Effector CD8-positive, alpha-beta T cell (primary cell): Measurements from ENCODE around the gene ARHGEF4.
"Not testable (repeated sequence)": the region's sequence is repeated elsewhere in the genome, so short reads cannot be mapped to it uniquely, and the experiment has no call there.

ENCODE experiments used
- DNase-seq: peaks from one replicate; lab custom pipeline; 2025; lab: John Stamatoyannopoulos, UW

ARHGEF4 gene

DNA sequence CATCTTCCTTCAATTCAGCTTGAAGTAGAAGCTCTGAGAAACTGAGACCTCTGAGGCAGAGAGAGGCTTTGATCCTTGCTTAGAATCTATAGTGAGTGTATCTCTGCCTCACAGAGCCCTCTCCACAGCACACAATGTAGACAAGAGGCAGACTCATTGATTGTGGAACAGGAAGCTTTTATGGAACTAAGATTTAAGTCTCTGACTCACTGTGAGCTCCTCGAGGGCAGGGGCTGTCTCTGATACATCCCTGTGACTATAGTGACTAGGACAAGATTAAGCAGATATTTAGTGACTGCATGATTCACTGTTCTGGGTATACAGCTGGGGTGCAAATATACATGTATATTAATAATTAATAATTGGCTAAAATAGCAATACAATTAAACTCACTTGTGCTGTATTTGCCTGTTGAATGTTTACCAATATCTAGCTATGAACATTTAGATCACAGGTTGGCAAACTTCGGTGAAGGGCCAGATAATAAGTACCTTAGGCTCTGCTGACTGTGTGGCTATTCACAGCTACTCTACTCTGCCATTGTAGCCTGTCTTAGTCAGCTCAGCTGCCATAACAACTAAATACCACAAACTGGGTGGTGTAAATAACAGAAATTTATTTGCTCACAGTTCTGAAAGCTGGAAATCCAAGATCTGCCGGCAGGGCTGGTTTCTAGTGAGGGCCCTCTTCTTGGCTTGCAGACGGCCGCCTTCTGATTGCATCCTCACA lies 54.4 kb downstream of the ARHGEF4 start:
- no peak for DNase-seq

DNA sequence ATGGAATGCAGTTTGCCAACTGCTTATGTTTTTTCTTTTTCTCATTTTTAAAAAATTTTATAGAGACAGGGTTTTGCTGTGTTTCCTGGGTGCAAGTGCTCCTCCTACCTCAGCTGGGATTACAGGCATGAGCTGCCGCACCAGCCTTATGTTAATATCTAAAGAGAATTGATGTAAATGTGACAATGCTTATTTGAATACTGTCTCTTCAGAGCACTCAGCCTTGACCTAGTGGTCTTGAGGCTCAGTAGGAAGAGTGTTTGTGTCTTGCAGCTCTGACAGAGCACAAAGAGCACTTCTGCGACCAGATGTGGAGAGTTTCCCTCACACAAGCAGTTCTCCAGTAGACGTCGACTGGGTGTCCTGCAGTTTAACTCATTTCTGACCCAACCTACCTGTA lies 55.3 kb downstream of the ARHGEF4 start:
- no peak for DNase-seq

DNA sequence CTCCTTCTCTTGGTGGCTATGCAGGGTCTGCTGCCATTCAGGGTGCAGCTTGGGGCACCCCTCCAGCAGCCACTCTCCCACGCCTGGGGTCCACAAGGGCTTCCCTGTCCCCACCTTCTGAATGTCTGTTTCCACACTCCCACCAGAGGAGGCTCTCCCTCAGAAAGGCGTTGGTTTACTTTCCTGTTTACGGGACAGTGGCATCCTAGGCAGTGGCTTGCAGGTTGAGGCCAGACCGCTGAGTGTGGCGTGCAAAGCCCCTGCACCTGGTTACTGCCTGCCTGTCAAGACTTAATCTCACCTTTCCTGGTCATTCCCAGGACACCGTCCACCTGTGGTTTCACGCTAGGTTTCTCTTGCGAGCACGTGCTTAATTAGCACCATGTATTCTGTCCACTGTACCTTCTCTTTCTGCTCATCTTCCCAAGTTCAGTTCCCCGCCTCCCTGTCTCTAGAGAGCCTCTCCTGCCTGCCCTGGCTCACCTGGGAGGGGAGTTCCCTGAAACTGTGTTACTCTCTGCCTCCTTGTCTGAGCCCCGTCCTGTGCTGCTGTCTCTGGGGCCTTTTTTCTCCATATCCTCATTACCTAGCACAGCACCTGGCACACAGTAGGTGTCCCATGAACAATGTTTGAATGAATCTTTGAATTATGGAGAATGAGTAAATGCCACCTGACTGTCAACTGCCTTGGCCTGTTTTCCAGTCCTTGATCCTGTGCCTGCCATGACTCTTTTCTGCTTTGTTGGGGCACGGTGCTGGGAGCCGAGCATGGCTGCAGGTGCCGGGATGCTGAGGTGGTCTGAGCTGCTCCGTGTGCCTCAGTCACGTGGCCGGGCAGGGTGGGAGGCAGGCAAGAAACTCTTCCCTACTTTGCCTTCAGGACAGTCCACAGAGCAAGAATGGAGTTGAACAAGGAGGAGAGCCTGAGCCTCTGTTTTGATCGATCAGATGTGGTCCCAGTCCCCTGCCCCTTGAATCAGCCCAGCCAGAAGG lies 56.4 kb downstream of the ARHGEF4 start:
- no peak for DNase-seq

DNA sequence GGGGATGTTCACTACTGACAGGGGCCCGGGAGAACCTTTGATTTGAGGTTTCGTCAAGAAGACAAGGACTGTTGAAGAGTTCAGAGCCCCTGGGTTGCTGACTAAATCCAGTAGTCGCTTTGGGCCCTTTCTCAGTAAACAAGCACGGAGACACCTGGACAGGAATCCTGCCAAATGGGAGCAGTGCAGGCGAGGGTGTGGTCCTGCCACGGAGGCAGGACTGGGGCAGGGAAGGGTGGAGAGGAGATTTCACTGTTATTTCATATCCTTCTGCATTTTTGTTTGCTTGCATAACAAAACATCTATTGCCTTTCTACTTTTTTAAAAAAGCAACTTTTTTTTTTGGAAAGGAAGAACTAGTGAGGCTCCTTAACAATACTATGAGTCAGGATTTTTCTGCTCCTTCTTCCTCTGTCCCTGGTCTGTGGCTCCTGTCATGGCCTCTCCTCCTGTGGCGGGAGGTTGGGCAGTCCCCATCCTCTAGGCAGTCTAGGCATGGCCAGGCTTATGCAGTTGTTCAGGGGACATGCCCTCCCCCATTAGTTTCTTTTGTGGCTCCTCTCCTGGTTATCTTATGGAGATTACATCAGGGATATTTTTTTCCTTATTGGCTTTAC lies 57.7 kb downstream of the ARHGEF4 start:
- no peak for DNase-seq

DNA sequence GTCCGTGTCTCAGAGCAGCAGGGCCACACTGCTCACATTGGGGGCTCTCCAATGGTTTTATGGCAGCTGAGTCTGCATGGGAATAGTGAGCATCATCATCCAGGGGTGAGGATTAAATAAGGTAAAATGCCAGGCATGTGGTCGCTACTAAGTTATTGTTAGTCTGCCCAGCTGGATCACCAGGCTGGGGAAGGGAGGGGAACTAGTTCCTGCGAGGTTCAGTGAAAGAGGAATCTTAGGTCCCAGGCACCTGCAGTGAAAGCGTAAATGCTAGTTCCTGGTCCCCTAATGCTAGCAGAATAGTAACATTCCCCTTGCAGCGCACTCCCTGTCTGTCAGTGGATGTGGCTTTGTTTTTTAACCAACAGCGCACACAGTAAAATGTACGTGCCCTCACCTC lies 60.1 kb downstream of the ARHGEF4 start:
- DNase-seq: no peak

DNA sequence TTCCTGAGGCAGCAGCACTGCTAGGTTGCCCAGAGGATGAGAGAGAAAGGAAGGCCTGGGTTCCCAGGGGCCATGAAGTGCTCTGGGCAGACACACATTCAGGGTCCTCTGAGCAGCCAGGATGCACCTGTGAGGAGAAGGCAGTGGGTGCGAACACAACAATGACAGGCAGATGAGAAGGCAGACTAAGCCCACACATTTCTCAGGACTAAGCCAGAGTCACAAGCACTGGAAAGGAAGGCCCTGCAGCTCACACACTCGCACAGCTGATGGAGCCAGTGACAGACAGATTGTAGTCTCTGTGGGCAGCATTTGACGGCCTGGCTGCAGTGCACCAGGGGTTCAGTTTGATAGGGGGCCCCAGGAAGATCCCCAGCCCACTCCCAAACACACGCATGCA lies 61.8 kb downstream of the ARHGEF4 start:
- DNase-seq: no peak

DNA sequence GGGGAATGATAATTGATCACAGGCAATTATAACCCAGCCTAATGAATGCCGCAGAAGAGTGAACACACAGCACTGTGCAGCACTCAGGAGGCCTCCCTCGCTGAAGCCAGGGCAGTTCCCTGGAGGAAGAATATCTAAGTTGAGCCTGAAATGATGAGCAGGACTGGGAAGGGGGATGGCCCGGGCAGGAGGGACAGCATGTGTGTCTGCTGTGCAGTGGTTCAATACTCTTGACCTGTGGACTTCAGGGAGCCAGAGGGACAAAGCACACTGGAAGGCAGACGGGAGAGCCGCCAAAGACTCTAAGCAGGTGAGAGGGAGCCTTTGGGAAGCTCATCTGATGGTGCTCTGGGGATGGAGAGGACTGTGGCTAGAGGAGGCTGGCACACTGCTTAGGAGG lies 62.6 kb downstream of the ARHGEF4 start:
- no peak for DNase-seq

DNA sequence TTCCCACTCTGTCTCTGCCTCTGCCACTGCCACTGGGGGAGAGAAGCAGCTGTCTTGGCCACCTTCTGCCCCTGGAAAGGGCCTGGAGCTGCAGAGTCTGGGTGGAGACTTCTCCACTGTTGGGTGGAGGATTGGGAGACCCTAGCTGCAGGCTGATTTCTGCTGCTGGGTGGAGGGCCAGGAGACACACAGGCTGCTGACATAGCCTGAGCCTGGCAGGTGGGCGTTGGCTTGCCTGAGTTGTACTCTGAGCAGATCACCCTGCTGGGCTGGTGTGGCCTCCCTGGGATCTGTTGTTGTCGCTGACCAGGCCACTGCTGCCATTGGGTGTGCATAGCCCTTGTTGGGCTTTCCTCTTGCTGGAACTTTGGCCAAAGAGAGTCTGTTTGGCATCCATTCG lies 64.3 kb downstream of the ARHGEF4 start:
- no peak for DNase-seq

DNA sequence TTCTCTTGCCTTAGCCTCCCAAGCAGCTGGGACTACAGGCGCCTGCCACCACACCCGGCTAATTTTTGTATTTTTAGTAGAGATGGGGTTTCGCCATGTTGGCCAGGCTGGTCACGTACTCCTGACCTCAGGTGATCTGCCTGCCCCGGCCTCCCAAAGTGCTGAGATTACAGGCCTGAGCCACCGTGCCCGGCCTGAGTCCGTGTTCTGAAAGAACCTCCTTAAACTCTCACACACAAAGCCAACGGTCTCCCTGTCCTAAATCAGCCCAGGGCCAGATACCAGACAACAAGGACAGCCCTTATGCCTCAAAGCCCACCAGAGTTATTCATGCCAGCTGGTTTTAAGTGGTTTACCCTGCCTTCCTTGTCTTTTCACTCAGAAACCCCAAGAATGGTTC lies 64.9 kb downstream of the ARHGEF4 start:
- not testable (repeated sequence) for DNase-seq

DNA sequence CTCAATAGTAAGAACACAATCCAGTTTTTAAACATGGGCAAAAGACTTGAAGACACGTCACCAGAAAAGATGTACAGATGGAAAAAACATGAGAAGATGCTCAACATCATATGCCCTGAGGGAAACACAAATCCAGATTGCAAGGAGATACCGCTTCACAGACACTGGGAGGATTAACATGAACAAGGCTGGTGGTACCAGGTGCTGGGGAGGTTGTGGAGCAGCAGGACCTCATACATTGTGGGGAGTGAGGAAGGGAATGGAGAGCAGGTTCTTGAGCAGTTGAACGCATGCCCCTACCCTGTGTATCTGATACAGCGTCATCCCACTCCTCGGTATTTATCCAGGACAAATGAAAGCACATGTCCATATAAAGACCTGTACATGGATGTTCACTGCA lies 72.1 kb downstream of the ARHGEF4 start:
- no peak for DNase-seq

DNA sequence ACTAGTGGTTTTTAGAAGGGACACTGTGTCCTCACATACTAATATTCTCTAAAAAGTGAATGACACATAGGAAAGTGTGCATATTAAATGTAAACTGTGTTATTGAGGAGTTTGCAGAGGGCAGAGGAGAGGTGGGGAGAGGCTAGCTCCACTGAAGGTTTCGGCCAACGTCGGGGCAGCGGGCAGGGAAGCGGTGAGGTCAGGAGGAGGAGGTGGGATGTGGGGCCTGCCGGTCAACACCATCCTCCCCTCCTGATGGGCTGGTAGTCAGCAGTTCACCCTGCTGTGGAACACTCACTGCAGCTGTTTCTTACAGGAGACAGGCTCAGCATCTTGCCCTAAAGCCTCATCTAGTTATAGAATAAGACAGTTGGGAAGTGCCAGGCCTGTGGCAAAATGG lies 74.2 kb downstream of the ARHGEF4 start:
- no peak for DNase-seq

DNA sequence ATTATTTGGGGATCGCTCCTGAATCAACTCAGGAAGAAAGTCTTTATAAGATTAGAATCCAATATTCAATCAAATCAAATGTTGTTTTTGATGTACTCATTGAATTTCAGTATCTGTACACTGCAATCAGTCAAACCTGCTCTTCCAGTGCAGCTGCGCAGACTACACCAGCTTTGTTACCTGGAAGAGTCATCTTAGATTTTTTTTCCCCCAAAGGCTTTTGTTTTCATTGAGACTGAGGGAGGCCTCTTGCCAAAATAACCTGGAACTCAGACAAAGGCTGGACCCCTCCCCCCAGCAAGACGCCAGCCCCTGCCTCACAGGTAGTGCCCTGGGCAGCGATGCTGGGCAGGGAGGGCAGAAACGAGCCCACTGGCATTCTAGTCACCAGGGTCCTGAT lies 74.8 kb downstream of the ARHGEF4 start:
- DNase-seq: no peak

DNA sequence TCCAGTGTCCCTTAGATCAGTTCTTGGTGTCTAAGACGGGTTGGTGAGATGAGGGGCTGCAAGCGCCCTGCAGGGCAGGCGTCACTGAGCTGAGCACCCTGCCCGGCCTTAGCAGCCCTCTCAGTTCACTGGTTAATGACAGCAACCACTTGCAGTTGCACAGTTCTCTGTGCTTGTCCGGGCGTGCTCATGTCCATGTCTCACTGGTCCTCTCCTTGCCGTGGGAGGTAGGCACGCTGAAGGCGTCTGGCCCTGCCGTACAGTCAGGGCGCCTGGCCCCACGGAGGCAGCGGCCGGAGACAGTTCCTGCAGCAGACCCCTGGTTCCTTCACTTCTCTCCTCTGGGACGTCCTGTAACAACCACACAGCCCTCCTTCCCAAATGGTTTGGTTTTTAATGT lies 75.3 kb downstream of the ARHGEF4 start:
- no peak for DNase-seq

DNA sequence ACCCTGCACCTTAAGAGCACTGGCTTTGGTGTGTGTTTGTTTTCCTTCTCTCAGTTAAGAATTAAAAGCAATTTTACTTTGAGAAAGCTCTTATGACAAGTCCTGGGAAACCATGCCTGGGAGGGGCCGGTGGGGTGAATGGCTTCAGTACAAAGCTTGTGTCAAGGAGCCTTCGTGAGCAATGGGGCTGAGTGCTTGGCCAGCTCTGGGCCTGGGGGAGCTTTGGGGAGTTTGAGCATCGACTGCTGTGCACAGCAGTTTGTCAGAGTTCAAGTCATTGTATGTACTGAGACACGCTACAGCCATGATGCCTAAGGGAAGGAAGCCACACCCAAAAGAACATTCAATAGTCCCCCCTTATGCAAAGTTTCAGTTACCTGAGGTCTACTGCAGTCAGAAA lies 75.8 kb downstream of the ARHGEF4 start:
- DNase-seq: no peak

DNA sequence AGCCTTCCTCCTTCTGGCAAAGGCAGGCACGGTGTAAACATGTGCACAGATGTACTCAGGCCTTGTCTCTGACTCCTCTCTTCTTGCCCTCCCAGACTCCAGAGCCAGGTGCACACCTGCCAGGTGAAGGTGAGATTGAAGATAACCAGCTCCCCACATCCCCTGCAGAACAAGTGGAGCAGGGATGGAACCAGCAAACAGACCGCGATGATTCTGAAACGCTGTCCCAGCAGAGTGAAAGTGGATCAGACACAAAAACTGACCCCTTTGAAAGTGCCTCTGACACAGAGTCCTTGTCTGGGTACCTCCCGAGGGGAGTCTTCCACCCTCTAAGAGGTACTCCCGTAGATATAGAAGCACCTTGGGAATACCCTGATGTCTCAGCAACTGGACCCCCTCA lies 77.2 kb downstream of the ARHGEF4 start:
- no peak for DNase-seq

DNA sequence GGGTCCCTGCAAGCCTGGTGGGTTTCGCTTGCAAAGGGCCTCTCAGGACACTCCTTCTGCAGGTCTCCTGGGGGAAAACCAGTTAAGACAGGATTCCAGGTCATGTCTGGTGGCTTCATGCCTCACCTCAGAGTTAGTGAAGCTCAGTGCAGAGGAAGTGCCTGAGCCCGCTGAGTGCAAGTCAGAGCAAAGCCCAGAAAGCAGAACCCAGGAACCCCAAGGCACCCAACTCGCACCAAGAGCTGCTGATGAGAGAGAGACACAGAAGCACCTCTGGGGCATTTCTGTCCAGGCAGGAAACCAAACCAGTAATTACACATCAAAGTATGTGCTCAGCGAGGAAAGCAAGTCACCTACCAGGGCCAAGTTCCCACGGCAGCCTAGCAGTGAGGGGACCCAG lies 78.4 kb downstream of the ARHGEF4 start:
- no peak for DNase-seq

DNA sequence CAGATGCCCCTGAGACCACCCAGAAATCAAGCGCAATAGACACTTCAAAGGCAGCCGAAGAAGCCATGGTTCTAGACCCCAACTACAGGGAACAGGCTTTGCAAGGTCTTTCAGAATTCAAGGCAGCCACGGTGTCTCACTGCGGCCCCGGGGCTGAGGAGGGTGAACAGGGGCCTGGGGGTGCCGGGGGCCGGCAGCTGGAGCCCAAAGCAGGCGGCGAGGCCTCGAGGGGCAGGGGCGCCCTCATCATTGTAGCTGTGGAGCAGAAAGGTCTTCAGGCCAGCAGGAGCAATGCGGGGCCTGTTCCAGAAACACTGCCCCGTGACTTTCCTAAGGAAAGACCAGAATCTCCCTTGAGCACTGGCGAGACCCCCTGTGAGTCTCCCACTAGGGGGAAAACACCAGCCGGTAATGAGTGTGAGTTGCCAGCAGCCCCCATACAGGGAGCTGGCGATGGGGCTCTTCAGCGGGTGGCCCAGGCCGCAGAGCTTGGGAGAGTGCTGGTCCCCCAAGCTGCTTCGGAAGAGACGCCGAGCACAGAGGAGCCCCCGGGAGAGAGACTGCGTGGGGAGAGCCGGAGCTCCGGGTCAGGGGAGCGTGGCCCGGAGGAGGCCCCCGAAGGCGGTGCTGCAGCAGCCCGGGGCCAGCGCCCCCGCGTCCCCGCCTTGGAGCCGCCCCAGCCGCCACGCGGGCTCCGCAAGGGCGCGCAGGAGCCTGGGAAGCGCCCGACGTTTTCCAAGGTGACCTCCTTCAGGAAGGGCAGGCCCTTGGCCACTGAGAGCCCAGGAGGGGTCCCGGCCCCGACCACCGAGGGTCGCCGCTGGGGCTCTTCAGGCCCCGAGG lies 79.1 kb downstream of the ARHGEF4 start:
- no peak for DNase-seq

DNA sequence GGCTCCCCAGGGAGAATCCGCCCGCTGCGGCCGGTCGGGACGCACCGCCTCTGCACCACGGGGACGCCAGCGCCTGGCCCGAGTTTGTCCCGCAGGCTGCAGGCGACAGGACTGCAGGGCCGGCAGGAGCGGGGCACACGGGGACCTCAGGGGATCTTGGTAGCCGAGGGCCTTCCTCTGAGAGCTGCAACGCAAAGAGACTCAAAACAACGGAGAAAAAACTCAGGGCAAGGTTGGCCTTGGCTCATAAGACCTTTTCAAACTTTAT lies 79.7 kb downstream of the ARHGEF4 start:
- no peak for DNase-seq

DNA sequence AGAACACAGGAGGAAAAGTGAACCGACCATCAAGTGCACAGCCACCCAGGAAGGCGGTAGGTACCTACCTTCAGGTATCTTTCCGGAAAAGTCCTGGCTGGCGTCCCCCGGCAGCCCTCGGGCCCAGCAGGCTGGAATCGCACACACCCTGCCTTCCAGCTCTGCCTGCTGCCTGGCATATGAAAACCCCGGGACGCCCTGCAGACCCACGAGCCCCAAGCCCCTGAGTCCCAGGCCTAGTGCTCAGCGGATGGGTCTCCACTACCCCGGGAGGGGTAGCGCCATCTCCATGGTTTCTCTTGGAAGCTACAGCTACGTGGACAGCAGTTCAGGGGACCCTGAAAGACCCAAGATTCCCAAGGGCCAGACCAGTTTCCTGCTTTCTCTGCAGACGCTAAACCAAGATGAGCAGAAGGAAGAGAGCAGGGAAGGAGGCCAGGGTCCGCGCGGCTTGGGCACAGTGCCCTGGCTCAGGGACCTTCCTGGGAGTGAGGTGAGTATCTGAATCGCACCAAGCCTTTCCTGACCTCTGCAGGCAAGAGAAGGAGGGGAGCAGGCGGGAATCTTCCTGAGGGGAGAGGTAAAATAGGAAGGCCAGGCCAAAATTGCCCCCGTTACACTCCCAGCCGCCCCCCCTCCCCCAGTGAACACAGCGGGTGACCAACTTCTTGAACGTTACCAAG lies 80.4 kb downstream of the ARHGEF4 start:
- DNase-seq: no peak

DNA sequence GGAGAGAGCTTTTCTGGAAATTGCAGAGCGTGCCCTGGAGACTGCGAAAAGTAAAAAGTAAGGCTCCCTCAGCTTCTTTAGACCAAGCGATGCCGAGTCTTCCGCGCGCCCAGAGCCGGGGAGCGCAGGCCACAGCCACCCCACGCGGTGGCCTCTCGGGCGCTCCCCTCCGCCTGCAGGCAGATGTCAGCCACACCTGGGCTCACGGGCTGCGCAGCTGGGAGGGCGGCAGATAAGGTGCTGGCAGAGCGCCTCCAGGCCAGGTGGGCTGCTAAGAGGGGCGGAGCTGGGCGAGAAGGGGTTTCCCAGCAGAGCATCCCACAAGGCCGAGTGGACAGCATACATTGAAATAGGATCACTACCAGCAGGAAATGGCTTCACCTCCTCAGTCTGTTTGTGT lies 81.7 kb downstream of the ARHGEF4 start:
- no peak for DNase-seq

DNA sequence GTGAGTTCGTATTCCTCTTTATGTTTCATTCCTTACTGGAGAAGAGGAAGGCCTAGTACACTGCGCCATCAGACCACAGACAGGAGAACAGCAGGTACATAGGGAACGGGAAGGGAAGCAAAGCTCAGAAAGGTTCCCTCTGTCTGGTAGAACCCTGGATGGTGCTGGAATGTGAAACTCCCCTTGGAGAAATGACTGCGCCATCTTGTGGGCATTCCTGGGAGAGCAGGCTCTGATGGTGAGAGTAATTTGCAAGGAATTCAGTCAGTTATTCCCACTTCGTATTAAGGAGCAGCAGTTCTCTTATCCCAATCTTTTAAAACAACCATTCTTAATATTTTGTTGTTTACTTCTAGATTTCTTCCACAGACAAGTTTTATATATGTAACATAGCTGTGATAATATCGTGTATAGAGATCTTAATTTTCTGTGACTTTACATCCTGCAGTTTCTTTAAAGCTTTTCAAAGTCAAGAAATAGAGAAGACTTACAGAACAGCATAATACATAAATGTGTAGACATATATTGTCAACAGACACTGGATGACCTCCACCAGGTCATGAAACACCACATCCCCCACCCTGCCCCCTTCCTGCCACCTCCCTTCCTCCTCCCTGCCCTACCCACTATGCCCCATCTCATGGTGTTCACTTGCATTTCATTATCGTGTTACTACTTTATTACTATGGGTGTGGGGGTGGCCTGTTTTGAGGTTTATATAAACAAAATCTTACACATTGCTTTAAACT lies 83.9 kb downstream of the ARHGEF4 start:
- DNase-seq: peak; percentile 22
